NCI-H2029 (cell line): ENCODE data around the gene TMEM182.

Experiments used
- DNase-seq: peaks from one replicate; lab custom pipeline; 2025; lab: John Stamatoyannopoulos, UW

Gene TMEM182

GRCh38 chr2:102761763-102762162 is at the start of gene TMEM182:
TSS of gene TMEM182 (plus strand) at chr2:102762031. CDS start at chr2:102762218, 187 bp downstream.
- DNase-seq: no peak

DNA sequence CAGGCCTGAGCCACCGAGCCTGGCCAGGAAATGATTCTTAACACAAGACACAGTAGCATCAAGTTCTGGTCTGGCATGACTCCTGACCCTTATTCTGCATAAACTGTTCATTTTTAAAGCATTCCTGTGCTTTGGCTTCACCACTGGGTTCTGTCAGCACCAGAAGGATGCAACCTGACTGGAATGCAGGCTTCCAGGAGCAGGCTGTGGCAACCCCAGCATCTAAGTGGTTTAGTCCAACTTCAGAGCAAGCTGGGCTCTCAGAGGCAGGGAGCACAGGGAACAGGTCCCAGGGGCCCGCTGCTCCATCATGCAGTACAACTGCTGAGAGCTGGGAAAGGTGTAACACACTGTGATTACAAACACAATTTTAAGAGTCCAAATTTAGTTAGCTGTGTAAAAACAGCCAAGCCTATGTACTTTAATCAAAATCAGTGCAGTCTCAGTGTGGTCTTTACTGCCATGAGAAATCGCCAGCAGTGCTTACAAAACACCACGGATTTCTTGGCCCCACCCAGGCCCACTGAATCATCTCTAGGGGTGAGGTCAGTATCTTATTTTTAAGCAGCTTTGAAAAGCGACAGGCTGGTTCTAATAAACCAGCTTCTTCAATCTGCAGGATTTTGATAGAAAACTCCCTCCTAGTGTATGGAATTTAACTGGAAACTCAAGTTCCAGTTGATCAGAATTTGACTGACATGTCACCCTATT is 44.4 kb upstream of the TMEM182 start:
- no peak for DNase-seq

GRCh38 chr2:102718387-102719316 is 43.2 kb upstream of the TMEM182 start:
- DNase-seq: no peak

GRCh38 chr2:102724016-102724490 is 37.8 kb upstream of the TMEM182 start:
- no peak for DNase-seq

GRCh38 chr2:102724553-102724952 is 37.3 kb upstream of the TMEM182 start:
- no peak for DNase-seq

DNA sequence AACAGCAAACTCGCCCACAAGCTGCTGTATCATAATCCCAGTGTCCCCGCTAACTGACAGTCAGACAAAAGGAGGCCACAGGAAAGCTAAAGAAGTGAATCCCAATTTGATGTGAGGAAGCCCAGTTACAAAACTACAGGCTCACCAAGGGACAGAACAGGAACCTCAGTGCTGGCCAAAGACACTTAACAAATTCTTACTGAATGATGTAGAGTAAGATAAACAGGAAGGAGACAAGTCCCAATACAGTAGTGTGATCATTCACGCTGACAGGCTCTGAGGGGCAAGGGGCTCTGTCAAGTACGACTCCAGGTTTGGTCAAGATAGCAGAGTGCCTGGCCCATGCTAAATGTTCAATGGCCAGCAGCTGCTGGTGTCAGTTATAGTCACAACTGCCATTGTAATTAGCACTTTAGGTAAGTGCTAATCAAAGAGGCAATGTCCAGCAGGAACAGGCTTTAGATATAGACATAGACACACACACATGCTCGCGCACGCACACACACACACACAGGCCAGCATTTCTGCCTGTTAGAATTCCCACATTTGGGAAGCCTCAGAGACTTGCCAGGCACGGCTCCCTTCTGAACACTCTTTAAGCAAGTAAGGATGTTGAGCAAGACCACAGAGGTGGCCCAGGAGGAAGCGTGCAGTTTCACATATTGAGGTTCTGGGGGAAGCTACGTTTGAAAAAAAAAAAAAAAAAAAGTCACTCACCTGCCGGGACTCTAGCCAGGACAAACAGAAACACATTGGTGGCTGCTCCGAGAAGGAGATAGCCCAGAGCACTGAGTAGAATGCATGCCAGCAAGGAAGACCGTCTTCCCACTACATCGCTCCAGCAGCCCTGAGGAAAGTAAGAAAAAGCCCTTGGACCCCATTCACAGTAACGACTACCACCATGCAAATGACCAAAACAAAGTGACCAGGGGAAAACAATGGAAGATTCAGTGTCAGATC is 35.4 kb upstream of the TMEM182 start:
- peak; percentile 65 for DNase-seq

DNA sequence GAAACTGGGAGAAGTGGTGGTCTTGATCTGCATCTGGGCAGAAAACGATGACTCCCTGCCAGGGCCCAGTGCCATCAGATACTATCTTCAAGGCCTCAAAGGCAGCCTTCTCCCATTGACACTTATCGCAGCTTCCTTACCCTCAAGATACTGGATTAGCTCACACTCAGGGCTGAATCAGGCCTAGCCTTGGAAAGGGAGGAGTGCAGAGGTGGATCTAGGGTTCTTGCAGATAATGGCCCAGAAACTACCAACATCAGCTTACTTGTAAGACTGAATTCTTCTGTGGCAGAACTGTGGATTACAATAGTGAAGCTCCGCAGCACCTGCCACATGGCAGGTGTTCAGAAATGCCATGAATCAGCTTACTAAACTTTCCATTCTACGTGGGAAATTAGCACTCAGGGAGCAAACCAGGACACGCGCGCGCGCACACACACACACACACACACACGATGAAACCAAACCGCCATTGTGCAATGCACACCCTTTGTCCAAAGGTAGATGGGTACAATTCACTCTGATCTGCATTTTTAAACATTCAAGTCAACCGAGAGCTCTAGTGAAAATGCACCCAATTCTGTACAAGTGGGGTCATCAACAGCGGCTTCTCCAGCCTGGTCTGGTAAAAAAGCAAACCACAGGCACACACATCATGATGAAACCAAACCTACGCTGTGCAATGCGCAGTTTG is 26.3 kb upstream of the TMEM182 start:
- peak; percentile 11 for DNase-seq

DNA sequence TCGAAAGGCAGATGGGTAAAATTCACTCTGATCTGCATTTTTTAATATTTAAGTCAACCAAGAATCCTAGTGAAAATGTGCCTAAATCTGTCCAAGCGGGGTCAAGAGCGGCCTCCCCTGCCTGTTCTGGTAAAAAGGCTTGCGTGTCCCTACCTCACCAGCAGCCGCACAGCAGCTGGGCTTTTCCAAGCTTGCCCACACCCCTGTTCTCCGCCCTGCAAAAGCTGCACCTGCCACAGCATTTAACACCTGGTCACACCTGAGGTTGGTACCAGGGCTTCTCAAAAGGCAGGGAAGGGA is 25.8 kb upstream of the TMEM182 start:
- no peak for DNase-seq

DNA sequence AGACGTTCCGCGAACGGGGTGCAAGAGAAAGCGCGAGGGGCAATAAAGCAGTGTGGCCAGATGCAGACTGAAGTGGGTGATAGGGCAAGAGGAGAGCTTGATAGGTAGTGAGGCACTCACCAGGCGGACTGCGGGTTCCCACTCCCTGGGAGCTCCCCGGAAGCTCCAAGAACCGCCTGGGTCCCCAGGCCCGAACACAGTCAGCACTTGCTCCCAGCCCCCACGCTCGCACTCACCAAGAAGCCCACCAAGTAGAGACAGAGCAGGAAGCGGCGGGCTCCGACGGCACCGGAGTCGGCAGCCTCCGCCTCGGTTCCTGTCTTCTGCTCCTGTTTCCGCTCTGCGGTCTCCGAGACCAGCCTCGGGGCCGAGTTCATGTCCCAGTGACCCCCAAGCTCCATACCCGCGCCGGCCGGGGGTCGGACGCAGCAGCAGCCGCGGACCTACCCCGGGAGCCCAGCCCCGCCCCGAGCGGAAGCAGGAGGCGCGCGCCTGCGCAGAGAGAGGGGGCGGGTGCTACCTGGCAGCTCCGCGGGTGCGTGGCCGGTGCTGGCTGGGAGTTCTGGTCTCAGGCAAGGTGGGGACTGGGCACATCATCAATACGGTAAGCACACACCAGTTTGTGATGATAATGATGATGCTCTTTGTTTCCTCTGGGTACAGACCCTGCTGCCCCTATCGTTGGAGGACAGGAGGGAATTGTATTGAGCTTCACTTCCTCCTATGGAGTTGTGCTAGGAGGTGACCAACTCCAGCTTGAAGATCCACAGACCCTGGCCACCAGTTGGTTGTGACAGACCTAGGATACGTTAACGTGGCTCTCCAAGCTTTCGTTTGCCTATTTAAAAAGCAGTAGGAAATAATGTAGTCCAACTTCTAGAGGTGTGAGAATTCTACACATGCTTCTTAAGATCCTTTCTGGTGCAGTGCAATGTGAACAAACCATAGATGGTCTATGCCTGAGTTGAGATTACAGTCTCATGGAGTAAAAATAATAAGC is 25.1 kb upstream of the TMEM182 start:
- DNase-seq: peak; percentile 46

DNA sequence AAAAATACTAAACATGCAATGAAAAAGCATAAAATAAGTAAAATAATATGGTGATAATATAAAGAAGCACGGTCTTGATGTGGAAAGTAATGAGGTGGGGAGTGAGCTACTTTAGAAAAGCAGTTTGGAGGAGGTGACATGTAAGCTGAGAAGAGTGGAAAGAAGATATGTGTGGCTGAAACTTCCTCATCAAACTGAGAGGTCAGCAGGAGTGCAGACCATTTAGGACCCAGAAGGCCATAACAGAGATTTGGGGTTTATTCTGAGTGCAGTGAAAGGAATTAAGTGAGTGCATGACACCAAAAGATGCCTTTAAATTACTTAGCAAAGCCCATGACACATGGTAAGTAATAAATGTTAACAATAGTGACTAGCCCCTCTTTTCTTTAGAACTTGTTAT is 24.4 kb upstream of the TMEM182 start:
- no peak for DNase-seq

- DNase-seq: no peak
Observed at GRCh38 chr2:102743259-102743658, 18.6 kb upstream of the TMEM182 start.

DNA sequence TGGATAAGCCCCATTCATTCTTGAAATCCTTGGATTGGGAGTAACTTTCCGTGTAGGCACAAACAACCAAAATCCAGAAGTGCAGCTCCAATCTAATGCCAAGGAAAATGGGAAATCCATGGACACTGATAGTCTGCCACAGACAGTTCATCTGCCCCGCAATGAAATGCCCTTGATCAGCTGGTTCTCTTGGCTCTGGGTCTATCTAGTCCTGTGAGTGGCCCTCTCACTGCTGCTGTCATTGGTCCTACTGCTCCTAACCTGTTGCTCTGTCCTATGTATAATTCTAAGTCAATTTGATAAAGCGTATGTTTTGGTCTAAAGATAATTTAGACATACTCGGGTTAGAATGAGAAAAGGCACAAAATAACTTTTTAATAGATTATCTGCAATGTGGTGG is 13.7 kb upstream of the TMEM182 start:
- no peak for DNase-seq

- DNase-seq: no peak
Observed at GRCh38 chr2:102749938-102750337, 11.9 kb upstream of the TMEM182 start.

- DNase-seq: peak; percentile 20
Observed at GRCh38 chr2:102753563-102754159, 8.2 kb upstream of the TMEM182 start.

GRCh38 chr2:102754456-102755145 is 7.2 kb upstream of the TMEM182 start:
- DNase-seq: no peak

DNA sequence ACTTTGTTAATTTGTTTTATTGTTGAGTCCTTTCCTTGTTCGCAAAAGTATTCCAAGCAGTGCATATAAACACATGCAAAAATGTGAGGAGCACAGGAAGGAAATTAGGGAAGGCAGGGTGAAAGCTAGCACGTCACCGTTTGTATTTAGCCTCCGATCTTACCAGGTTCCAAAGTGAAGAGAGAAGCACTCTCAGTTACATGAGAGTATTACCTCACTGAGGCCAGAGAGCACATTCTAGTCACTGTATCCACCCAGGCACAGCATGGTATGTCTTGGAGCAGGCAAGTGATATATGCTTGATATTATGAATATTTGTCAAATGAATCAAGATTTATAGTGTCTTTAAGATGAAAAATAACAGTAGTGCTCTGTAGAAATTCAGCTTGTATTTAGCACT is 6.5 kb upstream of the TMEM182 start:
- DNase-seq: no peak

DNA sequence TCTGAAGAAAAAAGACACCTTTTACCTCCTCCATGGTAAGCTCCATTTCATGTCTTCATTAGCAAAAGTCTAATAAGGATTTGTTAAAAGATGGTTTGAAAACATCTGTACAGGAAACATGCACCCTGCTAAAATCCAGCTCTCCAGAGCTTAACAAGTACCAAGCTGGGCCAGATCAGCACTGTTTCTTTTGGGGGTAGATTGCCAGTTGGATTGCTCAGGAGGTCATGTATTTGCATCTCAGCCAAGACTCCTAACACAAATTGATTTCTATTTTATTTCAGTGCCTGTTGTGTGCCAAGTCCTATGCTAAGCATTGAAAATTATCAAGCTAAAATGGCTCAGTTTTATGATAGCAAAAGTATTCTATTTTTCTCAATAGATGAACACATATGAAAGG is 3.4 kb upstream of the TMEM182 start:
- no peak for DNase-seq

DNA sequence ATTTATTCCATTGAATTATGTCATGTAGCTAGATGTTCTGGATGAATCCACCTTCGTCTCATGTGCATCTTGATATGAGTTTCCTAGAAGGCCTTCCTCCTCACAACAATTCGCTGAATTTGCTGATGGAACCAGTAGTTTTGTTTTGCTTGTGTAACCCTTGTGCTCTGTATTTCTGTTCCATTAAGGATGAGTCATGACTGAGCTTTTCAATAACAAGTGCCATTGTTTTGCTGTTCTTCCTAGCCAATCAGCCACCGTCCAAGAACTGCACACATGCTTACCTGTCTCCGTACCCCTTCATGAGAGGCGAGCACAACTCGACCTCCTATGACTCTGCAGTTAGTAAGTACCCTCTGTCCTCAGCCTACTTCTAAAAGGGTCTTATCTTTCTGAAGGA is 2.3 kb downstream of the TMEM182 start:
- no peak for DNase-seq

- no peak for DNase-seq
Observed at GRCh38 chr2:102765061-102765460, 3.2 kb downstream of the TMEM182 start.
